K562 (cell line): ENCODE measurements around the gene NFATC1.
"Not testable (repeated sequence)": the region's sequence is repeated elsewhere in the genome, so short reads cannot be mapped to it uniquely, and the experiment has no call there.

Source experiments
- C11orf30 ChIP-seq: fragments of 450-650 bp; IDR thresholded peaks from 2 replicates; pipeline ENCODE4 v1.6.1; 2016; ENCODE audit warnings: low read depth, mild to moderate bottlenecking
- CTCF ChIP-seq, 3 experiments: IDR thresholded peaks in 2 of 3; conservative IDR thresholded peaks in 1 of 3; 2 replicates each; pipeline ENCODE4 v1.5.1; 2011 to 2012; ENCODE audit warnings: low read length in 3 of 3, mild to moderate bottlenecking in 3 of 3, control low read depth in 2 of 3, improper control_type of control experiment in 1 of 3, inconsistent platforms in 1 of 3, low read depth in 1 of 3, mixed read lengths in 1 of 3, moderate library complexity in 1 of 3; ENCODE audit not compliant: insufficient read depth in 2 of 3
- FOS ChIP-seq: IDR thresholded peaks from 3 replicates; pipeline ENCODE4 v1.6.1; 2011; ENCODE audit not compliant: insufficient read length; ENCODE audit errors: extremely low read depth
- HDAC6 ChIP-seq: IDR thresholded peaks from 2 replicates; pipeline ENCODE4 v1.6.1; 2012; ENCODE audit warnings: low read depth, mild to moderate bottlenecking, control low read depth, inconsistent platforms, low read length, moderate library complexity
- HMG20A ChIP-seq: fragments of 450-650 bp; formaldehyde crosslinking; conservative IDR thresholded peaks from 2 replicates; pipeline ENCODE4 v1.4.0; 2020; ENCODE audit warnings: mild to moderate bottlenecking, mixed read lengths
- POLR2A ChIP-seq: fragments of 450-650 bp; conservative IDR thresholded peaks from 2 replicates; pipeline ENCODE4 v1.6.1; 2016
- RFX1 ChIP-seq: fragments of 450-650 bp; IDR thresholded peaks from 2 replicates; pipeline ENCODE4 v1.6.1; 2016; ENCODE audit warnings: mild to moderate bottlenecking, moderate library complexity
- RNF219 ChIP-seq: fragments of 250-450 bp; sonication (Bioruptor Pico); IDR thresholded peaks from 2 replicates; pipeline ENCODE4 v1.5.0; 2022; ENCODE audit warnings: mild to moderate bottlenecking
- SRSF9 ChIP-seq: fragments of 200-400 bp; formaldehyde crosslinking; IDR thresholded peaks from 2 replicates; pipeline ENCODE4 v1.6.1; 2017; ENCODE audit warnings: low read depth, low read length, borderline replicate concordance
- UBTF ChIP-seq, 2 experiments: IDR thresholded peaks; 2 replicates each; pipeline ENCODE4 v1.6.1; 2012; ENCODE audit warnings: improper control_type of control experiment in 2 of 2, low read depth in 2 of 2, low read length in 2 of 2, borderline replicate concordance in 1 of 2
- ZBTB11 ChIP-seq, 3 experiments: fragments of 200-800 bp in 1 of 3; fragments of 250-450 bp in 1 of 3; fragments of 450-650 bp in 1 of 3; sonication (Bioruptor Pico) in 1 of 3; sonication (Bioruptor generic) in 1 of 3; formaldehyde crosslinking in 1 of 3; IDR thresholded peaks; 2 replicates each; pipeline versions ENCODE4 v1.6.1 to v1.8.0; 2016 to 2022; ENCODE audit warnings: mild to moderate bottlenecking in 2 of 3, missing genetic modification characterization in 2 of 3, missing compliant biosample characterization in 1 of 3, moderate library complexity in 1 of 3
- ZNF140 ChIP-seq: fragments of 250-450 bp; sonication (Bioruptor Pico); IDR thresholded peaks from 2 replicates; pipeline ENCODE4 v1.8.0; 2021; ENCODE audit warnings: moderate library complexity, mild to moderate bottlenecking, inconsistent platforms
- ZNF785 ChIP-seq: fragments of 250-450 bp; sonication (Bioruptor Pico); IDR thresholded peaks from 2 replicates; pipeline ENCODE4 v1.4.0; 2020; ENCODE audit warnings: mild to moderate bottlenecking

GRCh38 chr18:79483393-79483792 is 87.7 kb downstream of the NFATC1 start:
- not testable (repeated sequence) for TF ChIP-seq POLR2A; HDAC6; CTCF (IDR thresholded peaks at IDR 0.05 in 2 of 3, conservative IDR thresholded peaks at IDR 0.05 in 1 of 3; ENCODE audit: insufficient read depth in 2 of 3, low read depth in 1 of 3, low read length in 3 of 3); ZBTB11 (CRISPR knock-in tag; IDR thresholded peaks at IDR 0.05); ZNF785 (CRISPR knock-in tag); RFX1; C11orf30; UBTF (IDR thresholded peaks at IDR 0.05; ENCODE audit: borderline replicate concordance in 1 of 2, low read depth in 2 of 2, low read length in 2 of 2); ZNF140 (CRISPR knock-in tag); RNF219 (CRISPR knock-in tag); HMG20A; SRSF9; FOS
